GM13977 (cell line): ENCODE data around the gene TPGS1.

ENCODE experiments used
- DNase-seq: peaks from one replicate; pipeline ENCODE4 v3.0.0; 2012; ENCODE audit warnings: low spot score
- CTCF ChIP-seq: IDR thresholded peaks from 2 replicates; pipeline ENCODE4 v1.5.1; 2012; ENCODE audit warnings: mild to moderate bottlenecking, control low read depth; ENCODE audit not compliant: insufficient read depth; ENCODE audit errors: extremely low read depth, missing control alignments
- in situ Hi-C: fragments of 300-500 bp; cut with MboI; formaldehyde crosslinking; loops from one replicate; pipeline ENCODE4 v1.12.0; 2022; ENCODE audit warnings: low sequenced_read_pairs, low pct_unique_long_range_greater_than_20kb, mixed read lengths, inconsistent platforms; ENCODE audit not compliant: unreplicated experiment

Gene TPGS1

GRCh38 chr19:507286-508203 lies at the start of gene TPGS1:
TPGS1 (plus strand) TSS chr19:507497; CDS start chr19:507507, 10 bp downstream.
- in situ Hi-C loops, result no loop called here
- TF ChIP-seq CTCF, result no peak
- DNase-seq, result peak; percentile 89

- DNase-seq, result no peak
- in situ Hi-C loops, result no loop called here
- no peak for TF ChIP-seq CTCF
Measured at GRCh38 chr19:457636-458035, 49.7 kb upstream of the TPGS1 start.

GRCh38 chr19:458091-459042 lies 48.9 kb upstream of the TPGS1 start:
- in situ Hi-C loops, result no loop called here
- DNase-seq, result no peak
- TF ChIP-seq CTCF, result no peak

- peak; percentile 73 for DNase-seq
- no peak for TF ChIP-seq CTCF
- in situ Hi-C loops, result no loop called here
Measured at GRCh38 chr19:459724-460511, 47.4 kb upstream of the TPGS1 start.

- no peak for DNase-seq
- in situ Hi-C loops, result no loop called here
- no peak for TF ChIP-seq CTCF
Measured at GRCh38 chr19:460877-461720, 46.2 kb upstream of the TPGS1 start, which contains the start of gene SHC2. SHC2 (minus strand) TSS chr19:461033; CDS start chr19:460996, 37 bp downstream.
